ENCODE results near the gene STMN1.

The STMN1 gene

DNA sequence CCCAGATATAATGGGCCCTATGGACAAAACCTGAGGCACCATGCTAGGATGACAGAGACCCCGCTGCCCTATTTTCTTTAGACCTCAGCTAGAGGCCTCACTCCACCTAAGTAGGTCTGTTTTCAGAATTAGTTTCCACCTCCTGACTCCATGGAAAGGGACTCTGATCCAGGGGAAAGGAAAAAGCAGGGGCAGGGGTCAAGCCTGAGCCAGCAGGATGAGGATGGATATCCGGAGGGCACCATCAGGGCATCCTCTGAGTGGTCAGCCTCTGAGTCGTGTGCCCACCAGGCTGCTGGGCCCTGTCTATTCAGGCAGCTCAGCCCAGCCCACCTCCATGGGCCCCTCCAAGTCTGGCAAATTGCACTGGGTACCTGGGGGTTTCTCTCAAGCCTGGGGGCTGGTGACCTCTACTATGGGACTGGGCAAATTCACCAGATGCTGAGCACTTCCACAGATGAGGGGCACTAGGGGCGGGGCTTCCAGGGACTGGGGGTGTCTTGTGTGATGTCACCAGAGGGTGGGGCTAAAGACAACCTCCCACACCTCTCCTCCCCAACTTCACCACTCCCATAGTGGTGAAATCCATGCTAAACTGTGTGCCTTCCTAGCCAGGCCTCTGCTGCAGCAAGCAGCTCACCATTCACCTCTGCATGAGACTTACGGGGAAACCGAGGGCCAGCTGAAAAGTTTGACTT is 36.2 kb downstream of the STMN1 start:
- H3K23ac ChIP-seq (ENCODE audit: low read length), result no peak overlapping the region
- H3K27me3 ChIP-seq (ENCODE audit: insufficient read depth, low read length), result no peaks in the 10 kb centered on the region
- H2BK5ac ChIP-seq (ENCODE audit: low read depth, low read length, poor library complexity), result no peak overlapping the region
- H3K4me1 ChIP-seq (ENCODE audit: control insufficient read depth in 1 of 2, insufficient read depth in 2 of 2, low read length in 2 of 2), result peaks cover 15 to 20% of the 10 kb centered on the region in 2 experiments
- no peaks in the 10 kb centered on the region for H3K9me3 ChIP-seq (ENCODE audit: insufficient read depth, low read depth, low read length)
- H3K36me3 ChIP-seq (ENCODE audit: control insufficient read depth in 1 of 2, insufficient read depth in 2 of 2, low read length in 2 of 2), result peaks cover 9 to 20% of the 10 kb centered on the region in 2 experiments
- H2BK12ac ChIP-seq (ENCODE audit: low read length), result no peak overlapping the region
- no peak overlapping the region for H2AK5ac ChIP-seq (ENCODE audit: low read length)
- H3K4ac ChIP-seq (ENCODE audit: low read depth, low read length), result no peak overlapping the region
- no peak overlapping the region for H4K8ac ChIP-seq (ENCODE audit: low read depth, low read length)
- H3K79me1 ChIP-seq (ENCODE audit: low read length), result peaks cover 8% of the 10 kb centered on the region
- no peak overlapping the region for H3K27ac ChIP-seq (ENCODE audit: low read depth, low read length)
- H3K79me2 ChIP-seq (ENCODE audit: control insufficient read depth, insufficient read depth, low read length, poor library complexity), result peaks cover 8% of the 10 kb centered on the region
- no peak overlapping the region for H2AFZ ChIP-seq (ENCODE audit: insufficient read depth, low read length, poor library complexity)
- no CpG with 5 or more reads among the region's 6 CpGs for WGBS (ENCODE audit: extremely low coverage, insufficient coverage, insufficient read length)
- no peak overlapping the region for H3K9ac ChIP-seq (ENCODE audit: low read length)
- DNase-seq, result no peak
- no peak overlapping the region for H4K12ac ChIP-seq (ENCODE audit: low read depth, low read length)
- H3K4me2 ChIP-seq (ENCODE audit: low read length), result no peak overlapping the region
- H3K4me3 ChIP-seq (ENCODE audit: low read depth, low read length), result no peak overlapping the region
- no peak overlapping the region for H4K91ac ChIP-seq (ENCODE audit: low read depth, low read length)
- no peak overlapping the region for H3K18ac ChIP-seq (ENCODE audit: low read length)
- no peak overlapping the region for H3K14ac ChIP-seq (ENCODE audit: low read length)
- H2BK120ac ChIP-seq (ENCODE audit: insufficient read depth, low read length, poor library complexity), result no peak overlapping the region

- H4K12ac ChIP-seq (ENCODE audit: low read depth, low read length), result no peak overlapping the region
- no peak overlapping the region for H2AFZ ChIP-seq (ENCODE audit: insufficient read depth, low read length, poor library complexity)
- H2BK5ac ChIP-seq (ENCODE audit: low read depth, low read length, poor library complexity), result no peak overlapping the region
- H2AK5ac ChIP-seq (ENCODE audit: low read length), result no peak overlapping the region
- no peak overlapping the region for H2BK12ac ChIP-seq (ENCODE audit: low read length)
- no peak overlapping the region for H3K27ac ChIP-seq (ENCODE audit: low read depth, low read length)
- H3K9me3 ChIP-seq (ENCODE audit: insufficient read depth, low read depth, low read length), result no peaks in the 10 kb centered on the region
- H3K4me1 ChIP-seq (ENCODE audit: control insufficient read depth in 1 of 2, insufficient read depth in 2 of 2, low read length in 2 of 2), result peaks cover 3 to 12% of the 10 kb centered on the region in 2 experiments
- H3K4me2 ChIP-seq (ENCODE audit: low read length), result no peak overlapping the region
- H3K18ac ChIP-seq (ENCODE audit: low read length), result no peak overlapping the region
- H3K79me2 ChIP-seq (ENCODE audit: control insufficient read depth, insufficient read depth, low read length, poor library complexity), result no peaks in the 10 kb centered on the region
- no peak for DNase-seq
- H3K4ac ChIP-seq (ENCODE audit: low read depth, low read length), result no peak overlapping the region
- no peak overlapping the region for H2BK120ac ChIP-seq (ENCODE audit: insufficient read depth, low read length, poor library complexity)
- H3K27me3 ChIP-seq (ENCODE audit: insufficient read depth, low read length), result no peaks in the 10 kb centered on the region
- no peak overlapping the region for H3K4me3 ChIP-seq (ENCODE audit: low read depth, low read length)
- no peak overlapping the region for H4K8ac ChIP-seq (ENCODE audit: low read depth, low read length)
- no peak overlapping the region for H3K9ac ChIP-seq (ENCODE audit: low read length)
- H3K79me1 ChIP-seq (ENCODE audit: low read length), result no peaks in the 10 kb centered on the region
- H3K23ac ChIP-seq (ENCODE audit: low read length), result no peak overlapping the region
- no peak overlapping the region for H3K14ac ChIP-seq (ENCODE audit: low read length)
- WGBS (ENCODE audit: extremely low coverage, insufficient coverage, insufficient read length), result no CpG with 5 or more reads among the region's 9 CpGs
- H4K91ac ChIP-seq (ENCODE audit: low read depth, low read length), result no peak overlapping the region
- peaks cover 23 to 36% of the 10 kb centered on the region in 2 experiments for H3K36me3 ChIP-seq (ENCODE audit: control insufficient read depth in 1 of 2, insufficient read depth in 2 of 2, low read length in 2 of 2)
Measured at GRCh38 chr1:25867210-25867991, 38.8 kb downstream of the STMN1 start.

DNA sequence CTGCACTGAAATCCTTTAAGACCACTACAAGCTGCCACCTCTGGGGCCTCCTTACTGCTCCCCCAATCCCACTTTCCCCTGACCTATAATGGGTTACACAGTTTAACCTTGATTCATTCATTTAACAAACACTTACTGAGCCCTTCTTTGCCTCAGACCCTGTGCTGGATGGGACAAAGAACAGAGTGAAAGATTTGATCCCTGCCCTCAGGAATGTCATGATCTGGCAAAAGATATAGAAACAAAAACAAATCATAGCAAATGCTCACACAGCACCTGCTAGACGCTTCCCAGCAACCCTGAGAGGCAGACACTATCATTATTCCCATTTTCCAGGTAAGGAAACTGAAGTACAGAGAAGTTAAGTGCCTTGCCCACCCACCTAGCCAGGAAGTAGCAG is 39.9 kb downstream of the STMN1 start:
- H3K27me3 ChIP-seq (ENCODE audit: insufficient read depth, low read length), result no peaks in the 10 kb centered on the region
- H4K8ac ChIP-seq (ENCODE audit: low read depth, low read length), result no peak overlapping the region
- H3K4me2 ChIP-seq (ENCODE audit: low read length), result no peak overlapping the region
- no peak overlapping the region for H3K4ac ChIP-seq (ENCODE audit: low read depth, low read length)
- H3K27ac ChIP-seq (ENCODE audit: low read depth, low read length), result no peak overlapping the region
- no peak overlapping the region for H3K18ac ChIP-seq (ENCODE audit: low read length)
- no peak overlapping the region for H4K91ac ChIP-seq (ENCODE audit: low read depth, low read length)
- no peak overlapping the region for H2AK5ac ChIP-seq (ENCODE audit: low read length)
- no peak overlapping the region for H3K23ac ChIP-seq (ENCODE audit: low read length)
- DNase-seq, result no peak
- H3K36me3 ChIP-seq (ENCODE audit: control insufficient read depth in 1 of 2, insufficient read depth in 2 of 2, low read length in 2 of 2), result peaks cover 24 to 37% of the 10 kb centered on the region in 2 experiments
- H3K79me1 ChIP-seq (ENCODE audit: low read length), result no peaks in the 10 kb centered on the region
- peaks cover 1% of the 10 kb centered on the region for H3K9me3 ChIP-seq (ENCODE audit: insufficient read depth, low read depth, low read length)
- H2BK120ac ChIP-seq (ENCODE audit: insufficient read depth, low read length, poor library complexity), result no peak overlapping the region
- no CpG with 5 or more reads among the region's 1 CpG for WGBS (ENCODE audit: extremely low coverage, insufficient coverage, insufficient read length)
- peaks cover 3 to 5% of the 10 kb centered on the region in 2 experiments for H3K4me1 ChIP-seq (ENCODE audit: control insufficient read depth in 1 of 2, insufficient read depth in 2 of 2, low read length in 2 of 2)
- H2BK5ac ChIP-seq (ENCODE audit: low read depth, low read length, poor library complexity), result no peak overlapping the region
- no peak overlapping the region for H3K14ac ChIP-seq (ENCODE audit: low read length)
- H3K9ac ChIP-seq (ENCODE audit: low read length), result no peak overlapping the region
- no peak overlapping the region for H2BK12ac ChIP-seq (ENCODE audit: low read length)
- H3K79me2 ChIP-seq (ENCODE audit: control insufficient read depth, insufficient read depth, low read length, poor library complexity), result no peaks in the 10 kb centered on the region
- no peak overlapping the region for H2AFZ ChIP-seq (ENCODE audit: insufficient read depth, low read length, poor library complexity)
- no peak overlapping the region for H3K4me3 ChIP-seq (ENCODE audit: low read depth, low read length)
- no peak overlapping the region for H4K12ac ChIP-seq (ENCODE audit: low read depth, low read length)

GRCh38 chr1:25864434-25864833 is 41.8 kb downstream of the STMN1 start:
- no peak overlapping the region for H2AFZ ChIP-seq (ENCODE audit: insufficient read depth, low read length, poor library complexity)
- peaks cover 16 to 27% of the 10 kb centered on the region in 2 experiments for H3K36me3 ChIP-seq (ENCODE audit: control insufficient read depth in 1 of 2, insufficient read depth in 2 of 2, low read length in 2 of 2)
- H3K9me3 ChIP-seq (ENCODE audit: insufficient read depth, low read depth, low read length), result peaks cover 1% of the 10 kb centered on the region
- H3K14ac ChIP-seq (ENCODE audit: low read length), result no peak overlapping the region
- H3K79me2 ChIP-seq (ENCODE audit: control insufficient read depth, insufficient read depth, low read length, poor library complexity), result no peaks in the 10 kb centered on the region
- no peak overlapping the region for H3K4me2 ChIP-seq (ENCODE audit: low read length)
- H2BK120ac ChIP-seq (ENCODE audit: insufficient read depth, low read length, poor library complexity), result no peak overlapping the region
- no peak overlapping the region for H3K27ac ChIP-seq (ENCODE audit: low read depth, low read length)
- no peak overlapping the region for H3K4me3 ChIP-seq (ENCODE audit: low read depth, low read length)
- DNase-seq, result no peak
- no peak overlapping the region for H2BK12ac ChIP-seq (ENCODE audit: low read length)
- H3K4me1 ChIP-seq (ENCODE audit: control insufficient read depth in 1 of 2, insufficient read depth in 2 of 2, low read length in 2 of 2), result peaks cover 3 to 6% of the 10 kb centered on the region in 2 experiments
- no peak overlapping the region for H3K4ac ChIP-seq (ENCODE audit: low read depth, low read length)
- H2BK5ac ChIP-seq (ENCODE audit: low read depth, low read length, poor library complexity), result no peak overlapping the region
- no CpG with 5 or more reads among the region's 3 CpGs for WGBS (ENCODE audit: extremely low coverage, insufficient coverage, insufficient read length)
- H4K91ac ChIP-seq (ENCODE audit: low read depth, low read length), result no peak overlapping the region
- H4K12ac ChIP-seq (ENCODE audit: low read depth, low read length), result no peak overlapping the region
- H3K79me1 ChIP-seq (ENCODE audit: low read length), result peaks cover 4% of the 10 kb centered on the region
- H2AK5ac ChIP-seq (ENCODE audit: low read length), result no peak overlapping the region
- H3K9ac ChIP-seq (ENCODE audit: low read length), result no peak overlapping the region
- no peaks in the 10 kb centered on the region for H3K27me3 ChIP-seq (ENCODE audit: insufficient read depth, low read length)
- H4K8ac ChIP-seq (ENCODE audit: low read depth, low read length), result no peak overlapping the region
- H3K18ac ChIP-seq (ENCODE audit: low read length), result no peak overlapping the region
- no peak overlapping the region for H3K23ac ChIP-seq (ENCODE audit: low read length)

All from trophoblast cell (in vitro differentiated cells and primary cell).